HepG2 (cell line): ENCODE data around the gene MIA2. TPM values are rescaled to one million over a fixed set of nuclear protein-coding genes. Genes with fewer than 3 reads are reported as not detected.

Experiments used
- ATAC-seq: fragments of 200-7000 bp; cut with Tn5 transposase; 3 replicates; pipeline ENCODE4 v1.9.1; 2020; ENCODE audit warnings: mild to moderate bottlenecking, moderate library complexity
- BruUV-seq: library from RNA; stranded (reverse); fragments of 400-500 nt; replicated peaks from 2 replicates; lab custom pipeline; 2021; lab: Mats Ljungman, UMichigan
- CTCF ChIA-PET: fragments of 300-600 bp; formaldehyde crosslinking; extraction: SDS; loops from one replicate; lab custom pipeline; 2021; ENCODE audit warnings: low total read pairs, inconsistent platforms, low intra/inter-chr PET ratio; lab: Yijun Ruan, JAX
- POLR2A ChIA-PET: fragments of 350-600 bp; sonication (Branson Sonifier 250); formaldehyde crosslinking; loops from one replicate; lab custom pipeline; 2020; ENCODE audit warnings: antibody characterized with exemption, inconsistent platforms; lab: Yijun Ruan, JAX
- DNase-seq: peaks from one replicate; pipeline ENCODE4 v3.0.0-alpha.2; 2015; ENCODE audit warnings: low spot score
- FAIRE-seq: peaks from 3 replicates; lab custom pipeline; 2011; peaks lifted over from hg19 to GRCh38; lab: Jason Lieb, UNC
- H2AFZ ChIP-seq: one replicate; pipeline ENCODE4 v1.6.1; 2011; ENCODE audit warnings: low read length, inconsistent platforms
- H3K27ac ChIP-seq: fragments of 300-600 bp; 3 replicates; pipeline ENCODE4 v1.8.0; 2011; ENCODE audit warnings: mixed run types, mild to moderate bottlenecking, mixed read lengths, low read length, inconsistent platforms; ENCODE audit not compliant: insufficient read depth; ENCODE audit errors: extremely low read length
- H3K27me3 ChIP-seq, 2 experiments: fragments of 200-600 bp in 1 of 2; 2 replicates in 1 of 2; 3 replicates in 1 of 2; pipeline versions ENCODE4 v1.6.0 to v1.8.0; 2011; ENCODE audit warnings: low read length in 2 of 2, mild to moderate bottlenecking in 2 of 2, moderate library complexity in 2 of 2, inconsistent platforms in 1 of 2; ENCODE audit not compliant: insufficient read depth in 2 of 2, control insufficient read depth in 1 of 2
- H3K36me3 ChIP-seq, 2 experiments: fragments of 200-600 bp in 1 of 2; replicated peaks in 1 of 2; 2 replicates in 1 of 2; 3 replicates in 1 of 2; pipeline versions ENCODE4 v1.5.1 to v1.8.0; 2011; ENCODE audit warnings: low read length in 2 of 2, inconsistent platforms in 1 of 2; ENCODE audit not compliant: insufficient read depth in 2 of 2, control insufficient read depth in 1 of 2
- H3K4me1 ChIP-seq: 2 replicates; pipeline ENCODE4 v1.5.1; 2012; ENCODE audit warnings: low read length, inconsistent platforms; ENCODE audit not compliant: insufficient read depth
- H3K4me2 ChIP-seq: 2 replicates; pipeline ENCODE4 v1.6.0; 2011; ENCODE audit warnings: low read depth, low read length, inconsistent platforms
- H3K4me3 ChIP-seq, 3 experiments: fragments of 200-600 bp in 1 of 3; sonication (generic), shearing (Covaris generic) in 1 of 3; replicated peaks in 1 of 3; 2 replicates each; pipeline ENCODE4 v1.5.1; 2011 to 2016; ENCODE audit warnings: low read length in 3 of 3, inconsistent platforms in 2 of 3, low read depth in 2 of 3, mild to moderate bottlenecking in 2 of 3, control low read depth in 1 of 3, mixed read lengths in 1 of 3; ENCODE audit not compliant: insufficient read depth in 1 of 3
- H3K79me2 ChIP-seq: one replicate; pipeline ENCODE4 v1.6.1; 2011; ENCODE audit warnings: low read length, inconsistent platforms; ENCODE audit not compliant: insufficient read depth
- H3K9ac ChIP-seq: 2 replicates; pipeline ENCODE4 v1.6.0; 2011; ENCODE audit warnings: mild to moderate bottlenecking, low read depth, low read length, inconsistent platforms; ENCODE audit not compliant: insufficient read depth
- H3K9me3 ChIP-seq: 2 replicates; pipeline ENCODE4 v1.5.1; 2012; ENCODE audit warnings: mild to moderate bottlenecking, low read length
- H4K20me1 ChIP-seq: 2 replicates; pipeline ENCODE4 v1.6.0; 2011; ENCODE audit warnings: inconsistent platforms, mild to moderate bottlenecking, low read length, moderate library complexity; ENCODE audit not compliant: insufficient read depth
- AHDC1 ChIP-seq: sonication (generic); formaldehyde crosslinking; IDR thresholded peaks from 2 replicates; pipeline ENCODE4 v1.5.1; 2020; ENCODE audit warnings: mild to moderate bottlenecking, missing genetic modification reagents, borderline replicate concordance
- ARNT ChIP-seq: fragments of 450-650 bp; IDR thresholded peaks from 2 replicates; pipeline ENCODE4 v1.6.1; 2017
- ETS1 ChIP-seq: sonication (generic); formaldehyde crosslinking; IDR thresholded peaks from 2 replicates; pipeline ENCODE4 v1.4.0; 2020; ENCODE audit warnings: missing genetic modification reagents
- KAT8 ChIP-seq: IDR thresholded peaks from 2 replicates; pipeline ENCODE4 v1.6.1; 2016; ENCODE audit warnings: missing genetic modification reagents, missing compliant biosample characterization
- MEF2D ChIP-seq: sonication (generic); formaldehyde crosslinking; IDR thresholded peaks from 2 replicates; pipeline ENCODE4 v1.5.1; 2020; ENCODE audit warnings: mild to moderate bottlenecking, missing genetic modification reagents
- NFRKB ChIP-seq: fragments of 450-650 bp; IDR thresholded peaks from 2 replicates; pipeline ENCODE4 v1.6.1; 2017
- ZEB1 ChIP-seq: IDR thresholded peaks from 2 replicates; pipeline ENCODE4 v1.6.1; 2012; ENCODE audit warnings: mild to moderate bottlenecking, low read depth, inconsistent platforms; ENCODE audit not compliant: insufficient replicate concordance
- ZNF333 ChIP-seq: sonication (generic); formaldehyde crosslinking; IDR thresholded peaks from 2 replicates; pipeline ENCODE4 v1.4.0; 2020; ENCODE audit warnings: mild to moderate bottlenecking, missing genetic modification reagents, borderline replicate concordance
- WGBS: methylation state at CpG from one replicate; pipeline ENCODE4 v1.1.6; 2017; ENCODE audit warnings: low lambda C conversion rate; 5-methylcytosine and 5-hydroxymethylcytosine counted together
- in situ Hi-C: cut with HindIII; loops from 2 replicates; pipeline ENCODE4 v1.10.0; 2017; ENCODE audit warnings: low pct_unique_long_range_greater_than_20kb; ENCODE audit not compliant: extremely low pct_ligation_motif_present
- intact Hi-C: fragments of 100-400 bp; cut with micrococcal nuclease; formaldehyde crosslinking; loops from one replicate; pipeline ENCODE4 v1.10.0; 2022; ENCODE audit not compliant: unreplicated experiment
- polyA plus RNA-seq, 8 experiments: library from polyadenylated mRNA; depleted of rRNA in 3 of 8; stranded (reverse) in 7 of 8; unstranded in 1 of 8; fragments of >200 nt; fragmentation: Illumina TruSeq in 4 of 8; extraction: Trizol in 4 of 8; gene quantifications; 2 replicates each; pipeline versions ENCODE4 v1.2.1 to v1.2.3, GENCODE V29; 2011 to 2016; ENCODE audit warnings: low read depth in 4 of 8, missing spikeins in 1 of 8, mixed read lengths in 1 of 8; ENCODE audit not compliant: insufficient read depth in 1 of 8
- total RNA-seq, 5 experiments: library from RNA; depleted of rRNA; stranded (reverse); fragments of >200 nt; fragmentation: Illumina TruSeq; extraction: Trizol; gene quantifications; 2 replicates each; pipeline ENCODE4 v1.2.3, GENCODE V29; 2016; ENCODE audit warnings: low read depth in 1 of 5

Gene MIA2
- total and polyA plus RNA-seq, 2 of the 13 experiments (the other 11 are each of a cell fraction or from before 2014, with no cell fraction given): 134 to 158 TPM

GRCh38 chr14:39343614-39344013, 109.9 kb downstream of the MIA2 start:
- Histone ChIP-seq H3K27ac (no peak overlapping the region), H3K4me3 (no peak overlapping the region), H3K4me2 (no peak overlapping the region), H3K36me3 (peaks cover 21 to 59% of the 10 kb centered on the region in 2 experiments), H4K20me1 (no peaks in the 10 kb centered on the region), H3K79me2 (no peaks in the 10 kb centered on the region), H2AFZ (no peak overlapping the region), H3K27me3 (no peaks in the 10 kb centered on the region), H3K4me1 (peaks cover 5% of the 10 kb centered on the region; the same call in 1 of the 2 replicates), H3K9me3 (no peaks in the 10 kb centered on the region), H3K9ac (no peak overlapping the region)
- WGBS: 94% methylated on average over 1 of the region's 1 CpG
- ATAC-seq (no peak), FAIRE-seq (no peak), DNase-seq (no peak)
- in situ Hi-C loops (no loop called here), intact Hi-C loops (no loop called here)
- ChIA-PET POLR2A (no interaction called here), CTCF (no interaction called here)
- TF ChIP-seq ZEB1: no peak
- TF ChIP-seq ARNT: no peak
- TF ChIP-seq ETS1: no peak
- no peak for TF ChIP-seq MEF2D
- TF ChIP-seq NFRKB: no peak
- TF ChIP-seq ZNF333: no peak
- TF ChIP-seq KAT8 (CRISPR knock-in tag): no peak
- TF ChIP-seq AHDC1 (CRISPR knock-in tag): no peak
- no TSS peak for BruUV-seq
